ENCODE data around the gene SLC38A8. TPM values are rescaled to one million over a fixed set of nuclear protein-coding genes. Genes with fewer than 3 reads are reported as not detected.

Gene SLC38A8
- total RNA-seq, 1 donor from 2014 or later, result not detected

DNA sequence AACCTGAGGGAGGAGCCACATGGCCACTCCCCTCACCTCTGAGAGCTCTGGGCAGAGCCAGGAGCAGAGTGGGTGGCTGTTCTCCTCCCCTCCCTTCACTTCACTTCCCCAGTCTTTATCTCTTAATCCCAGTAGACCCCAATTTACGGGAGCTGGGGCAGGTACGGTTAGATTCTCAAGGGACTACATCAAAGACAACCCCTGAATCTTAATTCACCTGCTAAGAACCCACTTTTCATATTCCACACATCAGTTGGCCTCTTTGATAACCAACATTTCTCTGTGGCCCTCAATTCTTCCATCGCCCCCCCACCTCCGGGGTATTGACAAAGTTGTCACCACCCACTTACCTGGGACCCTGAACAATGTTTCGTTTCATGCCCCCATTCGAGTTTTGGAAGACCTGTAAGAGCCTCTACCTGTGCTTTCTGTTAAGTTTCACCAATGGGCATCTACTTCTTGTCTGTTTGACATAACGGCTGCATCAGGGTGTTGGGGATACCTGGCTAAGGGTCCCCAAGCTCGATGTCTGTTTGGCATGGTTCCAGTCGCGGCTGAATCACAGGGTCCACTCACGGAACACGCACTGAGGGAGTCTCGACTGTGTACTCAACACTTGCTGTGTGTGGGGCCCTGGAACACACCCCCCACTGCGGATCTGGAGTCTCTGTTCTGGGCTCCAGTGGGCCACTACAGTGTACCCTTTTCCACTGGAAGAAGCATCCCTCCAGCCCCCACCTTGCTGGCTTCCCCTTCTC is 27.8 kb downstream of the SLC38A8 start:
- Histone ChIP-seq H3K9me3 (peaks cover 0 to 3% of the 10 kb centered on the region in 2 donors), H3K4me1 (no peaks in the 10 kb centered on the region), H3K27ac (no peak overlapping the region), H3K4me3 (no peak overlapping the region), H3K36me3 (no peaks in the 10 kb centered on the region), H3K27me3 (no peaks in the 10 kb centered on the region)
- no peak for DNase-seq (ENCODE audit: low spot score in 2 of 2)
- intact Hi-C loops (cut with DNase I), result no loop called here
- no peak for TF ChIP-seq CTCF (IDR thresholded peaks at IDR 0.05)

- H3K4me3 ChIP-seq, result no peak overlapping the region
- no peak for TF ChIP-seq CTCF (IDR thresholded peaks at IDR 0.05)
- no peak overlapping the region for H3K27ac ChIP-seq
- no peak for DNase-seq (ENCODE audit: low spot score in 2 of 2)
- H3K4me1 ChIP-seq, result no peaks in the 10 kb centered on the region
- H3K9me3 ChIP-seq, result no peaks in the 10 kb centered on the region
- intact Hi-C loops (cut with DNase I), result no loop called here
- H3K27me3 ChIP-seq, result no peaks in the 10 kb centered on the region
- H3K36me3 ChIP-seq, result no peaks in the 10 kb centered on the region
Measured at GRCh38 chr16:84013787-84014569, 28.6 kb downstream of the SLC38A8 start.

- Histone ChIP-seq H3K36me3 (no peaks in the 10 kb centered on the region), H3K27ac (no peak overlapping the region), H3K27me3 (no peaks in the 10 kb centered on the region), H3K9me3 (no peaks in the 10 kb centered on the region), H3K4me1 (no peaks in the 10 kb centered on the region), H3K4me3 (no peak overlapping the region)
- no peak for TF ChIP-seq CTCF (IDR thresholded peaks at IDR 0.05)
- DNase-seq (ENCODE audit: low spot score in 2 of 2), result no peak
- intact Hi-C loops (cut with DNase I), result no loop called here
Measured at GRCh38 chr16:84009282-84009681, 33.3 kb downstream of the SLC38A8 start.

DNA sequence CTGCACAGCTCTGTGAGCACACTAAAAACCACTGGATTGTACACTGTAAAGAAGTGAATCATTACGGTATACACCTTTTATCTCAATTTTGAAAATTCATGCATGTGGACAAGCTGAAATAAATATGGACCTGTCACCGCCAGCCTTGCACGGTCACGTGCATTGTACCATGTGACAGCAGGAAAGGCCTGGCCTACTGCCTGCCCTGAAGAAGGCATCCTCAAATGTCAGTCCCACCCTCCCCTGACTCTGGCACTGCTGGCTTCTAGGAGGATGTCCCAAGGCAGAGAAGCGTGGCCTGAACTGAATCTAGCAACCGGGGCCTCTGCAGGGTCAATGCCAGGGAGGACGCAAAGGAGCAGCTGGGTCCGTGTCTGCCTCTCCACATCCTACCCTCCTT is 34.6 kb downstream of the SLC38A8 start:
- DNase-seq (ENCODE audit: low spot score in 2 of 2), result no peak
- no peak for TF ChIP-seq CTCF (IDR thresholded peaks at IDR 0.05)
- H3K9me3 ChIP-seq, result no peaks in the 10 kb centered on the region
- H3K36me3 ChIP-seq, result no peaks in the 10 kb centered on the region
- intact Hi-C loops (cut with DNase I), result no loop called here
- H3K27me3 ChIP-seq, result no peaks in the 10 kb centered on the region
- H3K4me1 ChIP-seq, result no peaks in the 10 kb centered on the region
- no peak overlapping the region for H3K27ac ChIP-seq
- H3K4me3 ChIP-seq, result no peak overlapping the region

DNA sequence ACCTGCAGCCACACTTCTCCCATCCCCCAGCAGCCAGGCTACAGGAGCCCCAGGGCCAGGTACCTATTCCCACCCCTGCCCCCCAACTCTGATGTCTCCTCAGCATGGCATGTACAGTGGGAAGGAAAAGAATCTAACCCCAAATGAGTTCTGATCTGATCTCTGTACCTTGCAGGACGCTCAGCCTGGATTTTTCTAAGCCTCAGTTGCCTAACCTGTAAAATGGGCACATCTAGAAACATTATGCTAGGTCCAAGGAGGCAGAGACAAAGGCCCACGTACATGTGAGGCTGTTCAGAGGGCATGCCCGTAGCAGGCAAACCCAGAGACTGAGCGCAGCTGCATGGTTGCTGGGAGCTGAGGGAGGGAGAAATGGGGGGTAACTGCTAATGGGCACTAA is 35.1 kb downstream of the SLC38A8 start:
- H3K27me3 ChIP-seq, result no peaks in the 10 kb centered on the region
- H3K9me3 ChIP-seq, result no peaks in the 10 kb centered on the region
- H3K4me1 ChIP-seq, result no peaks in the 10 kb centered on the region
- no peak overlapping the region for H3K27ac ChIP-seq
- intact Hi-C loops (cut with DNase I), result no loop called here
- no peak overlapping the region for H3K4me3 ChIP-seq
- no peak for DNase-seq (ENCODE audit: low spot score in 2 of 2)
- no peaks in the 10 kb centered on the region for H3K36me3 ChIP-seq
- TF ChIP-seq CTCF (IDR thresholded peaks at IDR 0.05), result no peak

Measured in ascending aorta (tissue), 2 donors.